Neuronal stem cell (in vitro differentiated cells): ENCODE measurements around the gene SRSF1.

ENCODE experiments used
- DNase-seq: peaks from one replicate; pipeline ENCODE4 v3.0.0-alpha.2; 2013; ENCODE audit warnings: low spot score
- H2AFZ ChIP-seq: one replicate; pipeline ENCODE4 v1.6.1; 2013; ENCODE audit warnings: mild to moderate bottlenecking, low read length, inconsistent platforms
- H2AK5ac ChIP-seq: 2 replicates; pipeline ENCODE4 v1.6.1; 2013; ENCODE audit warnings: low read depth, mild to moderate bottlenecking, inconsistent platforms, low read length, moderate library complexity, mixed read lengths
- H2BK120ac ChIP-seq: 2 replicates; pipeline ENCODE4 v1.6.1; 2013; ENCODE audit warnings: low read depth, mild to moderate bottlenecking, inconsistent platforms, low read length, moderate library complexity, mixed read lengths
- H2BK12ac ChIP-seq: one replicate; pipeline ENCODE4 v1.6.1; 2013; ENCODE audit warnings: low read length, inconsistent platforms
- H2BK15ac ChIP-seq: 2 replicates; pipeline ENCODE4 v1.6.1; 2013; ENCODE audit warnings: mild to moderate bottlenecking, low read length, inconsistent platforms, mixed read lengths
- H2BK5ac ChIP-seq: one replicate; pipeline ENCODE4 v1.6.1; 2013; ENCODE audit warnings: inconsistent platforms, mild to moderate bottlenecking, low read length, moderate library complexity
- H3K14ac ChIP-seq: one replicate; pipeline ENCODE4 v1.6.1; 2013; ENCODE audit warnings: low read length, inconsistent platforms
- H3K18ac ChIP-seq: 2 replicates; pipeline ENCODE4 v1.6.1; 2013; ENCODE audit warnings: low read length, inconsistent platforms
- H3K23ac ChIP-seq: 2 replicates; pipeline ENCODE4 v1.6.1; 2013; ENCODE audit warnings: low read depth, mild to moderate bottlenecking, mixed read lengths, low read length, inconsistent platforms; ENCODE audit not compliant: poor library complexity
- H3K27ac ChIP-seq: replicated peaks from 3 replicates; pipeline ENCODE4 v1.5.1; 2013; ENCODE audit warnings: low read length, inconsistent platforms
- H3K27me3 ChIP-seq, 3 experiments: 2 replicates each; pipeline ENCODE4 v1.6.1; 2013; ENCODE audit warnings: low read length in 3 of 3, mild to moderate bottlenecking in 2 of 3, inconsistent platforms in 1 of 3, low read depth in 1 of 3, mixed read lengths in 1 of 3, moderate library complexity in 1 of 3; ENCODE audit not compliant: control insufficient read depth in 3 of 3, insufficient read depth in 3 of 3
- H3K36me3 ChIP-seq, 2 donors: replicated peaks in 1 of 2; 2 replicates each; pipeline ENCODE4 v1.6.1; 2013; ENCODE audit warnings: low read length in 2 of 2; ENCODE audit not compliant: control insufficient read depth in 2 of 2, insufficient read depth in 2 of 2
- H3K4ac ChIP-seq: 2 replicates; pipeline ENCODE4 v1.6.1; 2013; ENCODE audit warnings: inconsistent platforms, mild to moderate bottlenecking, low read length, moderate library complexity
- H3K4me1 ChIP-seq, 2 donors: 1 replicate in 1 of 2; 2 replicates in 1 of 2; pipeline ENCODE4 v1.6.1; 2013; ENCODE audit warnings: low read length in 2 of 2, low read depth in 1 of 2; ENCODE audit not compliant: control insufficient read depth in 2 of 2, insufficient read depth in 1 of 2
- H3K4me2 ChIP-seq: one replicate; pipeline ENCODE4 v1.6.1; 2013; ENCODE audit warnings: mild to moderate bottlenecking, low read length, inconsistent platforms; ENCODE audit not compliant: insufficient read depth, poor library complexity, severe bottlenecking
- H3K4me3 ChIP-seq, 2 donors: 2 replicates each; pipeline ENCODE4 v1.5.1; 2013; ENCODE audit warnings: low read length in 2 of 2, mild to moderate bottlenecking in 2 of 2, inconsistent platforms in 1 of 2, moderate library complexity in 1 of 2
- H3K79me1 ChIP-seq: one replicate; pipeline ENCODE4 v1.6.1; 2013; ENCODE audit warnings: low read depth, mild to moderate bottlenecking, inconsistent platforms, low read length, moderate library complexity
- H3K9ac ChIP-seq: one replicate; pipeline ENCODE4 v1.6.1; 2013; ENCODE audit warnings: mild to moderate bottlenecking, low read depth, low read length, inconsistent platforms; ENCODE audit not compliant: poor library complexity
- H3K9me3 ChIP-seq, 2 donors: replicated peaks in 1 of 2; 2 replicates each; pipeline versions ENCODE3 to v1.6.1; 2013; ENCODE audit warnings: low read length in 2 of 2, mild to moderate bottlenecking in 2 of 2, inconsistent platforms in 1 of 2, low read depth in 1 of 2, mixed read lengths in 1 of 2, moderate library complexity in 1 of 2; ENCODE audit not compliant: control insufficient read depth in 2 of 2, insufficient read depth in 1 of 2
- H4K8ac ChIP-seq: one replicate; pipeline ENCODE4 v1.6.1; 2013; ENCODE audit warnings: low read depth, mild to moderate bottlenecking, inconsistent platforms, low read length, moderate library complexity
- H4K91ac ChIP-seq: one replicate; pipeline ENCODE4 v1.6.1; 2013; ENCODE audit warnings: low read length, low read depth, mild to moderate bottlenecking, inconsistent platforms; ENCODE audit not compliant: poor library complexity
- WGBS, 2 donors: extraction: QIAGEN DNeasy Blood & Tissue Kit; methylation state at CpG; one replicate each; pipeline ENCODE4 v1.1.7; 2013; ENCODE audit warnings: missing lambda C conversion rate in 2 of 2, mixed read lengths in 1 of 2; ENCODE audit not compliant: insufficient read length in 2 of 2, insufficient replicate concordance in 1 of 2; ENCODE audit errors: extremely low coverage in 2 of 2; 5-methylcytosine and 5-hydroxymethylcytosine counted together

SRSF1 gene

DNA sequence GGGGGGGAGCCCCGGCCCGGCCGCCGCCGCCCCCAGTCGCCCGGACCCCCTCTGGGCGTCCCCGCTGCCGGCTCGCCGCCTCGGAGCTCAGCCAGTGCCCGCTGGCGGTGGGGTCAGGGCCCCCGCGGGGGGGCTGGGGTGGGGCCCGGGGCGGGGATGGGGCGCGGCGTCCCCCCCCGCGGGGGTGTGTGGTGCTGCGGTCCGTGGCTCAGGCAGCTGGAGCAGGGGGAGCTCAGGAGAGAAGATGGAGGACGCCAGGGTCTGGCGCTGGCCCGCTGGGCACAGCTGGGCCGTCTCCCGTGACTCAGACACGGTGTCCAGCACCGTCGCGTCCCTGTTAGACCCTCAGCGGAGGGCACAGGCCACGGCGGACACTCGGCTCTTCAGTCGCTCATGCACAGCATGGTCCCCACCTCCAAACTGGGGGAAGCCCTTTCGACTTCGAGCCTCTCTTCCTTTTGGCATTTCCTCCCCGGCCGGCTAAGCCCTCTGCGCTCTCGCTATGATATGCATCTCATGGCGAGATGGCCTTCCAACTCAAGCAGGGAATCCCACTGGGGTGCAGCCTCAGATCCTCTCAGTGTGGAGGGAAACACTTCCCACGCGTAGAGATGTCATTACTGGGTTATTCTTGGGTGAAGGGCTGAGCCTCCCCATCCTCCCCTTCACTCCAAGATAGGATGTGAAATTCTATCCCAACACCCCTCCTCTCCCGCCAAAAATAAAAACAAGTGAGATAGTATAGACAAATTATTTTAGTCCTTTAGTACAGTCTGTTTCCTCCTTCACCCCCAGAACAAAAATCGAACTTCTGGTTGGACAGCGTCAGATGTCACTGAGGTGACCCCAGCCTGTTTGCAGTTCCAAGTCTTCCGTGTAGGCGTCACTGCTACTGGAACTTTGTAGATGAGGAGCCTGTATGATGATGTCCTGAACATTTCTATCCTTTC is 18.5 kb downstream of the SRSF1 start:
- H3K18ac ChIP-seq, result peak overlapping the region; percentile 99
- peak overlapping the region; percentile 77 for H3K4ac ChIP-seq
- H3K4me3 ChIP-seq, result peak overlapping the region; percentile 84 to 92
- no peaks in the 10 kb centered on the region for H3K9me3 ChIP-seq
- H2BK120ac ChIP-seq, result peak overlapping the region; percentile 98
- H2BK15ac ChIP-seq, result peak overlapping the region; percentile 95
- peak overlapping the region; percentile 97 for H2BK5ac ChIP-seq
- peak overlapping the region; percentile 99 for H3K23ac ChIP-seq
- H3K79me1 ChIP-seq, result no peaks in the 10 kb centered on the region
- no peak overlapping the region for H4K91ac ChIP-seq
- H4K8ac ChIP-seq, result peak overlapping the region; percentile 93
- no peaks in the 10 kb centered on the region for H3K27me3 ChIP-seq
- H2AFZ ChIP-seq, result peak overlapping the region; percentile 80
- DNase-seq, result peak; percentile 54
- H3K36me3 ChIP-seq, result peaks cover 0 to 17% of the 10 kb centered on the region in 2 donors
- H3K14ac ChIP-seq, result peak overlapping the region; percentile 99
- no CpG with 5 or more reads among the region's 54 CpGs for WGBS, 2 donors
- H3K27ac ChIP-seq, result peak overlapping the region; percentile 96
- peak overlapping the region; percentile 99 for H3K9ac ChIP-seq
- peak overlapping the region; percentile 85 for H2AK5ac ChIP-seq
- H2BK12ac ChIP-seq, result peak overlapping the region; percentile 92
- H3K4me2 ChIP-seq, result peak overlapping the region; percentile 91
- H3K4me1 ChIP-seq, result peaks cover 20 to 48% of the 10 kb centered on the region in 2 donors

DNA sequence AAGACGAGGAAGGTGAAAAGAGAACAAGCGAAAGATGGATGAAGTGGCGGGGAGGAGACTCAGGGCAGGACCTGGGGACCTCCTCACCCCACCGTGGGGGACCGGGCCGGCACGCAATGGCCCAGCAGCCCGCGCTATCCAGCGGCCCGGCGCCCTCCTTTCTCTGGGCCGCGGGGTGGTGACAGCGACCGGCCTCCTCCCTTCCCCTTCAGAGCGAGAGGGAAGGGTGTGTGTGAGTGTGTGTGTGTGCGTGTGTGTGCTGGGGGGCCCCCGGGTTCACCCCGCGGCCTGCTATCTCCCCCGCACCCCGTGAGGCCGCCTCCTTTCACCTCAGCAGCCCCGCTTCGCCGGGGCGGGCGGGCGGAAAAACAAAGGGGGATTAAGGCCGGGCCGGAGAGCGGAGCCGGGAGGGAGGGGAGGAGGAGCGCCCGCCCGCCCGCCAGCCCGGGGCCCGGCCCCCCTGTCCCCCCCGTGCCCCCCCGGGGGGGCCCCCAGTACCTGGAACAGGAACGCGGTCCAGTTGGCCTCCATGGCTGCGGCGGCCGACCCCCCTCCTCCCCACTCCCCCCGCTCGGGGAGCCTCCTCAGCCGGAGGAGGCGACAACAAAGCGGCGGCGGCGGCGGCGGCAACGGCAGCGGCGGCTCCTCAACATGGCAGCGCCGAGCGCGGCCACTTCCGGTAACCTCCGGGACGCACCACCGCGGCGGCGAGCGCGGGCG is 19.3 kb downstream of the SRSF1 start, which contains the start of gene VEZF1:
VEZF1 (minus strand) TSS at position 674 of the 720 bp plus-strand sequence; CDS start at position 531, 143 bp downstream.
- Histone ChIP-seq H2BK12ac (peak within 1 kb of the TSS; percentile 92), H2AFZ (peak within 1 kb of the TSS; percentile 80), H2BK15ac (peak within 1 kb of the TSS; percentile 95), H3K4ac (peak within 1 kb of the TSS; percentile 77), H3K79me1 (no peaks in the 10 kb centered on the region), H2BK5ac (peak within 1 kb of the TSS; percentile 99), H2BK120ac (peak within 1 kb of the TSS; percentile 98), H3K4me2 (peak within 1 kb of the TSS; percentile 91), H2AK5ac (peak within 1 kb of the TSS; percentile 85), H3K23ac (peak within 1 kb of the TSS; percentile 99), H3K18ac (peak within 1 kb of the TSS; percentile 99), H3K4me3 (peak within 1 kb of the TSS; percentile 84 to 92), H3K27ac (peak within 1 kb of the TSS; percentile 96), H3K14ac (peak within 1 kb of the TSS; percentile 99), H4K8ac (peak within 1 kb of the TSS; percentile 93), H3K4me1 (peaks cover 20 to 51% of the 10 kb centered on the region in 2 donors), H3K9ac (peak within 1 kb of the TSS; percentile 99), H3K36me3 (peaks cover 1 to 24% of the 10 kb centered on the region in 2 donors), H4K91ac (peak within 1 kb of the TSS; percentile 98), H3K27me3 (no peaks in the 10 kb centered on the region), H3K9me3 (no peaks in the 10 kb centered on the region)
- peak; percentile 80 for DNase-seq
- no CpG with 5 or more reads among the region's 74 CpGs for WGBS, 2 donors

DNA sequence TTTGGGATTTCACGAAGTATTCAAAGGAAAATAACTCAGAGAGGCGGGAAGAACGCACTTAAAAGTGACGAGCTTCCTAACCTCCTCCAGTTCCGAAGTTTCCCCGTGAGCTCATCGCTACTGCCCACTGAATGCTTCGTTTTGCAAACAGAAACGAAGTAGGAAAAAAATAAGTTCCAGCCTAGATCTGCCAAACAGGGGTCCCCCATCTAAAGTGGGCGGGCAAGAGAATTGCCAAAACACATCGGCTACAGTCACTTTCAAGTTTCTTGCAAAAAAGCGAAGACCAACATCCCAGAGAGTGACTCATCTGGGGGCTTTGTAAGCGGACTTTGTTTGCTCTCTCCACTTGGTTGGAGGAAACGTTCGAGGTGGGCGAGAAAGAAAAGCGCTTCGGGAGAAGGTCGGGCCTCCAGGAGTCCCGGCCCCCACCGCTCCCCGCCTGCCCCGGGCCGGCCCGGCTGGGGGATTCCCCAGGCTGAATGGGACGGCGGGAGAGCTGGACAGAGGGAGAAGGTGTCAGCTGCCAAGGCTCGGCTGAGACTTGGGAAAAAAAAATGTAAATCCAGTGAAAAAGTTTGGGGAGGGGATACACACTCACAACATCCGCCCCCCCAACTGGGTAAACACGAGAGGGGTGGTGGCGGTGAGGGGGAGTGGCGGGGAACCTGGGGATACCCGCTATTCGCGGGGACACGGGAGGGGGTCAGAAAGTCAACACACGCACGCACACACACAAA is 20.0 kb downstream of the SRSF1 start:
- no peak overlapping the region for H3K14ac ChIP-seq
- H4K8ac ChIP-seq, result no peak overlapping the region
- peak overlapping the region; percentile 55 for H3K4me2 ChIP-seq
- H3K4me1 ChIP-seq, result peaks cover 20 to 54% of the 10 kb centered on the region in 2 donors
- H3K23ac ChIP-seq, result peak overlapping the region; percentile 96
- H2BK15ac ChIP-seq, result peak overlapping the region; percentile 61
- peak overlapping the region; percentile 99 for H2BK5ac ChIP-seq
- H2AK5ac ChIP-seq, result peak overlapping the region; percentile 30
- peaks cover 4 to 31% of the 10 kb centered on the region in 2 donors for H3K36me3 ChIP-seq
- peak overlapping the region; percentile 94 for H3K9ac ChIP-seq
- no peak overlapping the region for H3K4ac ChIP-seq
- peak overlapping the region; percentile 80 for H2AFZ ChIP-seq
- no peaks in the 10 kb centered on the region for H3K79me1 ChIP-seq
- peak overlapping the region; percentile 97 for H3K18ac ChIP-seq
- H3K27ac ChIP-seq, result peak overlapping the region; percentile 96
- H2BK12ac ChIP-seq, result no peak overlapping the region
- H3K27me3 ChIP-seq, result no peaks in the 10 kb centered on the region
- H2BK120ac ChIP-seq, result peak overlapping the region; percentile 85
- no peaks in the 10 kb centered on the region for H3K9me3 ChIP-seq
- peak; percentile 63 for DNase-seq
- H4K91ac ChIP-seq, result peak overlapping the region; percentile 98
- no CpG with 5 or more reads among the region's 38 CpGs for WGBS, 2 donors
- peak overlapping the region; percentile 84 to 92 for H3K4me3 ChIP-seq
